ENCODE results near the gene ERICH4. TPM values are rescaled to one million over a fixed set of nuclear protein-coding genes. Genes with fewer than 3 reads are reported as not detected.

ERICH4 gene
- not detected for total RNA-seq

- H3K9me3 Mint-ChIP-seq, result no peaks in the 10 kb centered on the region
- DNase-seq, result no peak
- H3K27me3 Mint-ChIP-seq (ENCODE audit: low read depth), result no peaks in the 10 kb centered on the region
- H3K4me3 Mint-ChIP-seq, result no peak within 1 kb of the TSS
- H3K27ac Mint-ChIP-seq, result no peak within 1 kb of the TSS
- intact Hi-C loops (cut with micrococcal nuclease), result no loop called here
- CTCF ChIA-PET, result interaction anchor here (0.7 kb wide), 1 partner anchor 204 kb away, joined by 4 read pairs; no protein-coding TSS in a partner anchor
- H3K4me1 Mint-ChIP-seq (ENCODE audit: low read depth), result peaks cover 9% of the 10 kb centered on the region
- peaks cover 1% of the 10 kb centered on the region for H3K36me3 Mint-ChIP-seq (ENCODE audit: low read depth)
Observed at GRCh38 chr19:41442473-41443355, at the start of gene ERICH4. TSS of gene ERICH4 (plus strand) at chr19:41443156. CDS start at chr19:41443170, 14 bp downstream.

- CTCF ChIA-PET, result no interaction called here
- Mint-ChIP-seq H3K27me3 (ENCODE audit: low read depth) (no peaks in the 10 kb centered on the region), H3K36me3 (ENCODE audit: low read depth) (peaks cover 4% of the 10 kb centered on the region), H3K4me1 (ENCODE audit: low read depth) (peaks cover 33% of the 10 kb centered on the region), H3K27ac (no peak overlapping the region), H3K9me3 (no peaks in the 10 kb centered on the region), H3K4me3 (peak overlapping the region; percentile 7)
- DNase-seq, result no peak
- intact Hi-C loops (cut with micrococcal nuclease), result loop anchor here (5.0 kb wide), 1 partner anchor 152 kb away; no protein-coding TSS in a partner anchor
Observed at GRCh38 chr19:41395355-41395754, 47.6 kb upstream of the ERICH4 start.

GRCh38 chr19:41397086-41398049, 45.6 kb upstream of the ERICH4 start, which contains the start of the genes BCKDHA and EXOSC5:
TSS of gene BCKDHA (plus strand) at chr19:41397818. CDS start at chr19:41397828, 10 bp downstream.
TSS of gene EXOSC5 (minus strand) at chr19:41397359. CDS start at chr19:41397328, 31 bp downstream.
- CTCF ChIA-PET, result no interaction called here
- H3K4me3 Mint-ChIP-seq, result peak within 1 kb of the TSS; percentile 97
- intact Hi-C loops (cut with micrococcal nuclease), result loop anchor here (1.0 to 5.0 kb wide), 6 partner anchors 33 to 150 kb away; partner anchors contain the start of genes B9D2 and TGFB1
- H3K9me3 Mint-ChIP-seq, result no peaks in the 10 kb centered on the region
- H3K27ac Mint-ChIP-seq, result peak within 1 kb of the TSS; percentile 98
- H3K36me3 Mint-ChIP-seq (ENCODE audit: low read depth), result peaks cover 3% of the 10 kb centered on the region
- DNase-seq, result peak; percentile 100
- no peaks in the 10 kb centered on the region for H3K27me3 Mint-ChIP-seq (ENCODE audit: low read depth)
- H3K4me1 Mint-ChIP-seq (ENCODE audit: low read depth), result peaks cover 37% of the 10 kb centered on the region

- Mint-ChIP-seq H3K27ac (peak overlapping the region; percentile 98), H3K4me3 (peak overlapping the region; percentile 97), H3K4me1 (ENCODE audit: low read depth) (peaks cover 37% of the 10 kb centered on the region), H3K27me3 (ENCODE audit: low read depth) (no peaks in the 10 kb centered on the region), H3K36me3 (ENCODE audit: low read depth) (peaks cover 3% of the 10 kb centered on the region), H3K9me3 (no peaks in the 10 kb centered on the region)
- intact Hi-C loops (cut with micrococcal nuclease), result loop anchor here (5.0 kb wide), 1 partner anchor 149 kb away; no protein-coding TSS in a partner anchor
- CTCF ChIA-PET, result interaction anchor here (0.5 to 1.0 kb wide), 2 partner anchors 21 to 41 kb away, joined by 3 read pairs; no protein-coding TSS in a partner anchor
- no peak for DNase-seq
Observed at GRCh38 chr19:41398050-41398418, 44.9 kb upstream of the ERICH4 start.

GRCh38 chr19:41398598-41398997, 44.4 kb upstream of the ERICH4 start:
- CTCF ChIA-PET, result interaction anchor here (0.5 to 1.0 kb wide), 3 partner anchors 21 to 165 kb away, joined by 3 read pairs; no protein-coding TSS in a partner anchor
- intact Hi-C loops (cut with micrococcal nuclease), result loop anchor here (5.0 kb wide), 1 partner anchor 149 kb away; no protein-coding TSS in a partner anchor
- peak overlapping the region; percentile 98 for H3K27ac Mint-ChIP-seq
- H3K36me3 Mint-ChIP-seq (ENCODE audit: low read depth), result peaks cover 3% of the 10 kb centered on the region
- H3K4me3 Mint-ChIP-seq, result peak overlapping the region; percentile 97
- peaks cover 39% of the 10 kb centered on the region for H3K4me1 Mint-ChIP-seq (ENCODE audit: low read depth)
- no peaks in the 10 kb centered on the region for H3K27me3 Mint-ChIP-seq (ENCODE audit: low read depth)
- H3K9me3 Mint-ChIP-seq, result no peaks in the 10 kb centered on the region
- DNase-seq, result no peak

- intact Hi-C loops (cut with micrococcal nuclease), result loop anchor here (5.0 kb wide), 1 partner anchor 148 kb away; no protein-coding TSS in a partner anchor
- Mint-ChIP-seq H3K9me3 (no peaks in the 10 kb centered on the region), H3K4me1 (ENCODE audit: low read depth) (peaks cover 37% of the 10 kb centered on the region), H3K4me3 (peak overlapping the region; percentile 97), H3K27ac (peak overlapping the region; percentile 27), H3K27me3 (ENCODE audit: low read depth) (no peaks in the 10 kb centered on the region), H3K36me3 (ENCODE audit: low read depth) (peaks cover 3% of the 10 kb centered on the region)
- CTCF ChIA-PET, result interaction anchor here (0.7 to 1.0 kb wide), 2 partner anchors 40 to 165 kb away, joined by 3 read pairs; no protein-coding TSS in a partner anchor
- no peak for DNase-seq
Observed at GRCh38 chr19:41399091-41399490, 43.9 kb upstream of the ERICH4 start.

- H3K4me3 Mint-ChIP-seq, result no peak overlapping the region
- H3K27me3 Mint-ChIP-seq (ENCODE audit: low read depth), result no peaks in the 10 kb centered on the region
- CTCF ChIA-PET, result no interaction called here
- no peak for DNase-seq
- H3K27ac Mint-ChIP-seq, result no peak overlapping the region
- peaks cover 37% of the 10 kb centered on the region for H3K4me1 Mint-ChIP-seq (ENCODE audit: low read depth)
- intact Hi-C loops (cut with micrococcal nuclease), result loop anchor here (5.0 kb wide), 1 partner anchor 148 kb away; no protein-coding TSS in a partner anchor
- H3K9me3 Mint-ChIP-seq, result no peaks in the 10 kb centered on the region
- H3K36me3 Mint-ChIP-seq (ENCODE audit: low read depth), result peaks cover 3% of the 10 kb centered on the region
Observed at GRCh38 chr19:41399525-41399924, 43.4 kb upstream of the ERICH4 start.

- Mint-ChIP-seq H3K9me3 (no peaks in the 10 kb centered on the region), H3K4me3 (no peak overlapping the region), H3K27ac (no peak overlapping the region), H3K36me3 (ENCODE audit: low read depth) (peaks cover 3% of the 10 kb centered on the region), H3K4me1 (ENCODE audit: low read depth) (peaks cover 25% of the 10 kb centered on the region), H3K27me3 (ENCODE audit: low read depth) (no peaks in the 10 kb centered on the region)
- DNase-seq, result no peak
- intact Hi-C loops (cut with micrococcal nuclease), result no loop called here
- CTCF ChIA-PET, result no interaction called here
Observed at GRCh38 chr19:41401483-41401882, 41.5 kb upstream of the ERICH4 start.

GRCh38 chr19:41402010-41402409, 40.9 kb upstream of the ERICH4 start:
- H3K27me3 Mint-ChIP-seq (ENCODE audit: low read depth), result no peaks in the 10 kb centered on the region
- intact Hi-C loops (cut with micrococcal nuclease), result no loop called here
- H3K9me3 Mint-ChIP-seq, result no peaks in the 10 kb centered on the region
- no peak for DNase-seq
- peaks cover 3% of the 10 kb centered on the region for H3K36me3 Mint-ChIP-seq (ENCODE audit: low read depth)
- CTCF ChIA-PET, result no interaction called here
- no peak overlapping the region for H3K4me3 Mint-ChIP-seq
- H3K4me1 Mint-ChIP-seq (ENCODE audit: low read depth), result peaks cover 24% of the 10 kb centered on the region
- no peak overlapping the region for H3K27ac Mint-ChIP-seq

- no peak for DNase-seq
- H3K36me3 Mint-ChIP-seq (ENCODE audit: low read depth), result peaks cover 3% of the 10 kb centered on the region
- intact Hi-C loops (cut with micrococcal nuclease), result no loop called here
- no peak overlapping the region for H3K4me3 Mint-ChIP-seq
- CTCF ChIA-PET, result interaction anchor here (0.6 kb wide), 1 partner anchor 46 kb away, joined by 3 read pairs; no protein-coding TSS in a partner anchor
- no peaks in the 10 kb centered on the region for H3K9me3 Mint-ChIP-seq
- no peak overlapping the region for H3K27ac Mint-ChIP-seq
- H3K4me1 Mint-ChIP-seq (ENCODE audit: low read depth), result peaks cover 15% of the 10 kb centered on the region
- no peaks in the 10 kb centered on the region for H3K27me3 Mint-ChIP-seq (ENCODE audit: low read depth)
Observed at GRCh38 chr19:41403181-41403970, 39.6 kb upstream of the ERICH4 start.

- CTCF ChIA-PET, result no interaction called here
- Mint-ChIP-seq H3K4me3 (no peak overlapping the region), H3K4me1 (ENCODE audit: low read depth) (peaks cover 13% of the 10 kb centered on the region), H3K27me3 (ENCODE audit: low read depth) (no peaks in the 10 kb centered on the region), H3K36me3 (ENCODE audit: low read depth) (peaks cover 3% of the 10 kb centered on the region), H3K27ac (no peak overlapping the region), H3K9me3 (no peaks in the 10 kb centered on the region)
- DNase-seq, result no peak
- intact Hi-C loops (cut with micrococcal nuclease), result no loop called here
Observed at GRCh38 chr19:41405776-41406175, 37.2 kb upstream of the ERICH4 start.

All from activated naive CD4-positive, alpha-beta T cell treated with anti-CD3 and anti-CD28 coated beads for 36 hours (primary cell).